PFSK-1 (cell line): ENCODE data around the gene STAB1.

ENCODE experiments used
- FOXP2 ChIP-seq: optimal IDR thresholded peaks from 2 replicates; pipeline ENCODE3; 2011; ENCODE audit warnings: borderline replicate concordance, control low read depth, inconsistent platforms; ENCODE audit not compliant: insufficient read depth; ENCODE audit errors: extremely low read length, extremely low read depth
- POLR2AphosphoS5 ChIP-seq: IDR thresholded peaks from 2 replicates; pipeline ENCODE4 v1.6.1; 2012; ENCODE audit warnings: low read depth, mild to moderate bottlenecking, control low read depth, low read length, moderate library complexity
- REST ChIP-seq, 2 experiments: IDR thresholded peaks; 2 replicates each; pipeline versions ENCODE4 v1.6.1 to v1.8.0; 2011 to 2012; ENCODE audit warnings: low read depth in 2 of 2, low read length in 2 of 2, control low read depth in 1 of 2, inconsistent platforms in 1 of 2, mild to moderate bottlenecking in 1 of 2, moderate library complexity in 1 of 2; ENCODE audit not compliant: insufficient read depth in 1 of 2
- SIN3A ChIP-seq: IDR thresholded peaks from 2 replicates; pipeline ENCODE4 v1.6.1; 2012; ENCODE audit warnings: mild to moderate bottlenecking, low read length, moderate library complexity, borderline replicate concordance; ENCODE audit not compliant: insufficient read depth
- TAF1 ChIP-seq: IDR thresholded peaks from 2 replicates; pipeline ENCODE4 v1.6.1; 2012; ENCODE audit warnings: low read length, control low read depth, borderline replicate concordance; ENCODE audit not compliant: insufficient read depth

STAB1 gene

GRCh38 chr3:52454250-52454937, 40.7 kb upstream of the STAB1 start:
- TF ChIP-seq REST (IDR thresholded peaks at IDR 0.05; ENCODE audit: insufficient read depth in 1 of 2, low read depth in 2 of 2, low read length in 2 of 2) (no peak), FOXP2 (no peak)

- no peak for TF ChIP-seq FOXP2
- TF ChIP-seq REST (IDR thresholded peaks at IDR 0.05; ENCODE audit: insufficient read depth in 1 of 2, low read depth in 2 of 2, low read length in 2 of 2), result no peak
- TF ChIP-seq POLR2AphosphoS5, result no peak
- no peak for TF ChIP-seq TAF1
- TF ChIP-seq SIN3A, result no peak
Observed at GRCh38 chr3:52454938-52455282, 40.2 kb upstream of the STAB1 start.

- TF ChIP-seq POLR2AphosphoS5 (peak; percentile 57; the same call in 1 of the 2 replicates), SIN3A (peak; percentile 61; the same call in 1 of the 2 replicates), FOXP2 (peak; percentile 65), REST (IDR thresholded peaks at IDR 0.05; ENCODE audit: insufficient read depth in 1 of 2, low read depth in 2 of 2, low read length in 2 of 2) (no peak), TAF1 (peak; percentile 65; the same call in 1 of the 2 replicates)
Observed at GRCh38 chr3:52455283-52456168, 39.6 kb upstream of the STAB1 start, which contains the start of gene NISCH. Gene NISCH, plus strand, starts transcription at chr3:52455604. Its CDS starts 38 bp downstream, at chr3:52455642.

- TF ChIP-seq FOXP2 (no peak), TAF1 (no peak), REST (IDR thresholded peaks at IDR 0.05; ENCODE audit: insufficient read depth in 1 of 2, low read depth in 2 of 2, low read length in 2 of 2) (no peak), POLR2AphosphoS5 (no peak)
Observed at GRCh38 chr3:52456169-52456799, 38.9 kb upstream of the STAB1 start.
